OCI-LY7 (cell line): ENCODE measurements around the gene NFATC2IP. TPM values are rescaled to one million over a fixed set of nuclear protein-coding genes. Genes with fewer than 3 reads are reported as not detected.

ENCODE experiments used
- BruUV-seq: library from RNA; stranded (reverse); fragments of 400-500 nt; replicated peaks from 2 replicates; lab custom pipeline; 2021; lab: Mats Ljungman, UMichigan
- CTCF ChIA-PET: fragments of 300-600 bp; sonication (Branson Sonifier 250); formaldehyde crosslinking; loops from one replicate; lab custom pipeline; 2022; ENCODE audit warnings: antibody characterized with exemption; ENCODE audit not compliant: unreplicated experiment; lab: Charles Lee
- POLR2A ChIA-PET: fragments of 300-600 bp; sonication (Branson Sonifier 250); formaldehyde crosslinking; loops from one replicate; lab custom pipeline; 2022; ENCODE audit warnings: antibody characterized with exemption; lab: Charles Lee
- DNase-seq: peaks from one replicate; pipeline ENCODE4 v3.0.0-alpha.2; 2015; ENCODE audit warnings: low spot score
- H2AFZ ChIP-seq: fragments of 200-600 bp; sonication (generic), shearing (Covaris generic); 2 replicates; pipeline ENCODE4 v1.6.1; 2014; ENCODE audit warnings: mild to moderate bottlenecking, antibody characterized with exemption, low read length, moderate library complexity
- H3K27ac ChIP-seq: fragments of 200-600 bp; sonication (generic); 2 replicates; pipeline ENCODE4 v1.5.1; 2014; ENCODE audit warnings: mixed run types, low read depth, mild to moderate bottlenecking, moderate library complexity, low read length, inconsistent platforms; ENCODE audit not compliant: poor library complexity, severe bottlenecking
- H3K36me3 ChIP-seq: fragments of 200-600 bp; sonication (generic); 2 replicates; pipeline ENCODE4 v1.6.1; 2014; ENCODE audit warnings: mild to moderate bottlenecking, antibody characterized with exemption, low read length, moderate library complexity, mixed read lengths; ENCODE audit not compliant: insufficient read depth
- H3K4me1 ChIP-seq: fragments of 200-600 bp; sonication (generic); 2 replicates; pipeline ENCODE4 v1.5.1; 2014; ENCODE audit warnings: mild to moderate bottlenecking, low read length; ENCODE audit not compliant: insufficient read depth, poor library complexity, severe bottlenecking
- H3K4me2 ChIP-seq: fragments of 200-600 bp; sonication (generic); 2 replicates; pipeline ENCODE4 v1.6.1; 2014; ENCODE audit warnings: mild to moderate bottlenecking, low read length
- H3K4me3 ChIP-seq: fragments of 200-600 bp; sonication (generic); 2 replicates; pipeline ENCODE4 v1.5.1; 2014; ENCODE audit warnings: mild to moderate bottlenecking, low read depth, low read length; ENCODE audit not compliant: poor library complexity, severe bottlenecking
- H3K79me2 ChIP-seq: fragments of 200-600 bp; sonication (generic); 2 replicates; pipeline ENCODE4 v1.6.1; 2016; ENCODE audit warnings: low read depth, mild to moderate bottlenecking, low read length, moderate library complexity, mixed read lengths; ENCODE audit not compliant: insufficient read depth
- H3K9me2 ChIP-seq: fragments of 200-600 bp; sonication (generic); 2 replicates; pipeline ENCODE4 v1.6.1; 2016; ENCODE audit warnings: mild to moderate bottlenecking, low read length, mixed read lengths; ENCODE audit not compliant: insufficient read depth
- H3K9me3 ChIP-seq: fragments of 200-600 bp; sonication (generic); 2 replicates; pipeline ENCODE4 v1.6.1; 2014; ENCODE audit warnings: mild to moderate bottlenecking, mixed run types, low read length, mixed read lengths
- H4K20me1 ChIP-seq: fragments of 200-600 bp; sonication (generic); 2 replicates; pipeline ENCODE4 v1.6.1; 2014; ENCODE audit warnings: mild to moderate bottlenecking, antibody characterized with exemption, low read length, moderate library complexity, mixed read lengths; ENCODE audit not compliant: insufficient read depth
- CTCF ChIP-seq: fragments of 200-600 bp; sonication (generic); conservative IDR thresholded peaks from 2 replicates; pipeline ENCODE4 v1.5.1; 2014; ENCODE audit warnings: mild to moderate bottlenecking, antibody characterized with exemption, low read length, moderate library complexity, mixed read lengths
- EZH2phosphoT487 ChIP-seq: fragments of 200-600 bp; sonication (generic); IDR thresholded peaks from 2 replicates; pipeline ENCODE4 v1.6.1; 2018; ENCODE audit warnings: low read depth, borderline replicate concordance, mild to moderate bottlenecking, mixed run types, antibody characterized with exemption, low read length, moderate library complexity, mixed read lengths
- intact Hi-C: fragments of 100-400 bp; cut with micrococcal nuclease; formaldehyde crosslinking; loops from one replicate; pipeline ENCODE4 v1.10.0; 2022; ENCODE audit not compliant: unreplicated experiment
- total RNA-seq, 2 experiments: library from RNA; depleted of rRNA in 1 of 2; stranded (reverse); fragments of >200 nt in 1 of 2; shearing (Covaris generic) in 1 of 2; gene quantifications; 2 replicates each; pipeline ENCODE4 v1.2.3, GENCODE V29; 2014 to 2022

Gene NFATC2IP
- total RNA-seq, 2 experiments from 2014 or later: 73.0 to 114 TPM

- BruUV-seq: no TSS peak
- intact Hi-C loops: no loop called here
- Histone ChIP-seq H3K79me2 (no peaks in the 10 kb centered on the region), H2AFZ (no peak overlapping the region), H3K4me3 (no peak overlapping the region), H3K27ac (no peak overlapping the region), H3K4me2 (no peak overlapping the region), H4K20me1 (no peaks in the 10 kb centered on the region), H3K9me3 (no peaks in the 10 kb centered on the region), H3K9me2 (no peaks in the 10 kb centered on the region), H3K36me3 (peaks cover 61% of the 10 kb centered on the region), H3K4me1 (no peaks in the 10 kb centered on the region)
- CTCF ChIA-PET: no interaction called here
- POLR2A ChIA-PET: no interaction called here
- TF ChIP-seq CTCF (no peak), EZH2phosphoT487 (no peak)
- no peak for DNase-seq
Measured at GRCh38 chr16:28902909-28903308, 47.8 kb upstream of the NFATC2IP start.

- Histone ChIP-seq H3K4me1 (no peaks in the 10 kb centered on the region), H3K4me3 (no peak overlapping the region), H3K4me2 (no peak overlapping the region), H3K36me3 (peaks cover 63% of the 10 kb centered on the region), H3K9me2 (no peaks in the 10 kb centered on the region), H3K9me3 (no peaks in the 10 kb centered on the region), H2AFZ (no peak overlapping the region), H3K27ac (no peak overlapping the region), H4K20me1 (no peaks in the 10 kb centered on the region), H3K79me2 (no peaks in the 10 kb centered on the region)
- no peak for DNase-seq
- TF ChIP-seq CTCF: no peak
- no peak for TF ChIP-seq EZH2phosphoT487
- no TSS peak for BruUV-seq
- CTCF ChIA-PET: no interaction called here
- intact Hi-C loops: no loop called here
- POLR2A ChIA-PET: no interaction called here
Measured at GRCh38 chr16:28903344-28904042, 47.2 kb upstream of the NFATC2IP start.

- H2AFZ ChIP-seq: no peak overlapping the region
- H3K4me1 ChIP-seq: no peaks in the 10 kb centered on the region
- BruUV-seq: no TSS peak
- TF ChIP-seq EZH2phosphoT487 (no peak), CTCF (no peak)
- H3K4me2 ChIP-seq: no peak overlapping the region
- peaks cover 65% of the 10 kb centered on the region for H3K36me3 ChIP-seq
- no peaks in the 10 kb centered on the region for H3K79me2 ChIP-seq
- H3K4me3 ChIP-seq: no peak overlapping the region
- intact Hi-C loops: no loop called here
- CTCF ChIA-PET: no interaction called here
- no peaks in the 10 kb centered on the region for H3K9me3 ChIP-seq
- no peaks in the 10 kb centered on the region for H3K9me2 ChIP-seq
- POLR2A ChIA-PET: no interaction called here
- no peaks in the 10 kb centered on the region for H4K20me1 ChIP-seq
- no peak overlapping the region for H3K27ac ChIP-seq
- no peak for DNase-seq
Measured at GRCh38 chr16:28904363-28904762, 46.4 kb upstream of the NFATC2IP start.
